ENCODE data around the gene TGFBI.

DNA sequence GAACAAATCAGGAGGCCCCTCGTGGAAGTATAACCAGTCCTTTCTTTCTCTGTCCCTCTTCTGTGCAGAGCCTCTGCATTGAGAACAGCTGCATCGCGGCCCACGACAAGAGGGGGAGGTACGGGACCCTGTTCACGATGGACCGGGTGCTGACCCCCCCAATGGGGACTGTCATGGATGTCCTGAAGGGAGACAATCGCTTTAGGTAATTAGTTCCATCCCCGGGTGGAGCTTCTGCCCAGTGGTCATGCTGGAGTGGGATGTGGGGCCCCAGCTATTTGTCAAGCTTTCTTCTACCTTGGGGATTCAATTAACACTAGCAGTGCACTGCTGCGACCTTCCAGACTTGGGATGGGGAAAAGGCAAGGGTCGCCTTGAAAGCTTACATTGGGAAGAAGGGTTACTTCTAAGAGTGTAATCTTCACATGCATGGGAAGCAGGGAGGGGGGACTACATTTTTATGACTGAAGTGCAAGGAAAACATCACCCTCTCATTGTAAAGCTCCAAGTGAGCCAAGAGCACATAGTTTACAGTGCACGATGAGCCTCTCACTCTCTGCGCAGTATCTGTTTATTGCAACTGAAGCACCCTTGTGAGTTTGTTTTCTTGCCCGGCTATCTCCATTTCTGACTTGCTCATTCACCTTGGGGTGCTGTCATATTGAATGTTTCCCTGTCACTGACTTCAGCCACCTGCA is 27.0 kb downstream of the TGFBI start:
- TF ChIP-seq, protein P1, sequence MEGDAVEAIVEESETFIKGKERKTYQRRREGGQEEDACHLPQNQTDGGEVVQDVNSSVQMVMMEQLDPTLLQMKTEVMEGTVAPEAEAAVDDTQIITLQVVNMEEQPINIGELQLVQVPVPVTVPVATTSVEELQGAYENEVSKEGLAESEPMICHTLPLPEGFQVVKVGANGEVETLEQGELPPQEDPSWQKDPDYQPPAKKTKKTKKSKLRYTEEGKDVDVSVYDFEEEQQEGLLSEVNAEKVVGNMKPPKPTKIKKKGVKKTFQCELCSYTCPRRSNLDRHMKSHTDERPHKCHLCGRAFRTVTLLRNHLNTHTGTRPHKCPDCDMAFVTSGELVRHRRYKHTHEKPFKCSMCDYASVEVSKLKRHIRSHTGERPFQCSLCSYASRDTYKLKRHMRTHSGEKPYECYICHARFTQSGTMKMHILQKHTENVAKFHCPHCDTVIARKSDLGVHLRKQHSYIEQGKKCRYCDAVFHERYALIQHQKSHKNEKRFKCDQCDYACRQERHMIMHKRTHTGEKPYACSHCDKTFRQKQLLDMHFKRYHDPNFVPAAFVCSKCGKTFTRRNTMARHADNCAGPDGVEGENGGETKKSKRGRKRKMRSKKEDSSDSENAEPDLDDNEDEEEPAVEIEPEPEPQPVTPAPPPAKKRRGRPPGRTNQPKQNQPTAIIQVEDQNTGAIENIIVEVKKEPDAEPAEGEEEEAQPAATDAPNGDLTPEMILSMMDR (IDR thresholded peaks at IDR 0.05): no peak
- no peak for TF ChIP-seq POLR2AphosphoS5 (IDR thresholded peaks at IDR 0.05; ENCODE audit: insufficient read depth in 1 of 2, low read depth in 1 of 2)
